Retinal pigment epithelial cell (primary cell): ENCODE data around the gene RSPH1.

Experiments used
- DNase-seq: peaks from one replicate; pipeline ENCODE4 v3.0.0-alpha.2; 2010; ENCODE audit warnings: low read depth
- H3K4me3 ChIP-seq: 2 replicates; pipeline ENCODE4 v1.5.1; 2011; ENCODE audit warnings: mild to moderate bottlenecking, low read length, control low read depth, moderate library complexity
- CTCF ChIP-seq: conservative IDR thresholded peaks from 2 replicates; pipeline ENCODE4 v1.5.1; 2011; ENCODE audit warnings: low read depth, low read length, control low read depth, inconsistent platforms

Gene RSPH1

GRCh38 chr21:42443181-42443785, 52.7 kb downstream of the RSPH1 start:
- H3K4me3 ChIP-seq, result no peak overlapping the region
- no peak for TF ChIP-seq CTCF
- no peak for DNase-seq

- H3K4me3 ChIP-seq, result no peak overlapping the region
- no peak for TF ChIP-seq CTCF
- DNase-seq, result no peak
These were observed 54.1 kb downstream of the RSPH1 start for GRCh38 chr21:42441963-42442362.

GRCh38 chr21:42440187-42440792, 55.7 kb downstream of the RSPH1 start:
- H3K4me3 ChIP-seq, result no peak overlapping the region
- no peak for DNase-seq
- no peak for TF ChIP-seq CTCF

- no peak for DNase-seq
- no peak for TF ChIP-seq CTCF
- H3K4me3 ChIP-seq, result no peak overlapping the region
These were observed 56.5 kb downstream of the RSPH1 start for GRCh38 chr21:42439284-42440186.

- no peak for DNase-seq
- TF ChIP-seq CTCF, result no peak
- no peak overlapping the region for H3K4me3 ChIP-seq
These were observed 57.5 kb downstream of the RSPH1 start for GRCh38 chr21:42438316-42439205.

GRCh38 chr21:42437786-42438185, 58.2 kb downstream of the RSPH1 start:
- no peak overlapping the region for H3K4me3 ChIP-seq
- TF ChIP-seq CTCF, result no peak
- DNase-seq, result no peak
